ENCODE data around the gene MLH1. TPM values are rescaled to one million over a fixed set of nuclear protein-coding genes. Genes with fewer than 3 reads are reported as not detected.
A peak's percentile ranks its signal among the peaks of the same experiment; 100 is the strongest.

Gene MLH1
- total RNA-seq, 1 experiment from 2014 or later: 65.0 TPM

DNA sequence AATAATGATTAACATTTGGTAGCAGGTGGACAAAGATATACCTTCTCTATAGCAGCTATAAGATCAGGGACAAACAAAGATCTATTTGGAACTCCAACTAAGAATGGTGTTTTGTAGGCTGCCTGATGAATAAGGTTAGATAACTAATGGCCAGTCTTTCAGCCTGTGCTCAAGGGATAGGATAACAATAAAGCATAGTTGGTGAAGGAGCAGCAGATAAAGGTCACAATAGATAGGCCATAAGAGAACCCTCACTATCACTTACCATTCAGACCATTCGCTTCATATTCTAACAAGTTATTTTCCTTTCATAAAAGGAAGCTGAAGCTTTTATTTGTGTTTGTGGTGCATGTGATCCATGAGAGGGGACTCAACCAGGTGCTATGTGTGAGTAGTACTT is 20.2 kb upstream of the MLH1 start:
- Mint-ChIP-seq H3K9me3 (ENCODE audit: unreplicated experiment) (no peaks in the 10 kb centered on the region), H3K27ac (ENCODE audit: low read depth, unreplicated experiment) (no peak overlapping the region), H3K4me1 (ENCODE audit: insufficient read depth, unreplicated experiment) (peaks cover 13% of the 10 kb centered on the region), H3K4me3 (ENCODE audit: unreplicated experiment) (no peak overlapping the region), H3K36me3 (ENCODE audit: insufficient read depth, unreplicated experiment) (no peaks in the 10 kb centered on the region), H3K27me3 (ENCODE audit: insufficient read depth, unreplicated experiment) (no peaks in the 10 kb centered on the region)
- TF ChIP-seq, protein P1, sequence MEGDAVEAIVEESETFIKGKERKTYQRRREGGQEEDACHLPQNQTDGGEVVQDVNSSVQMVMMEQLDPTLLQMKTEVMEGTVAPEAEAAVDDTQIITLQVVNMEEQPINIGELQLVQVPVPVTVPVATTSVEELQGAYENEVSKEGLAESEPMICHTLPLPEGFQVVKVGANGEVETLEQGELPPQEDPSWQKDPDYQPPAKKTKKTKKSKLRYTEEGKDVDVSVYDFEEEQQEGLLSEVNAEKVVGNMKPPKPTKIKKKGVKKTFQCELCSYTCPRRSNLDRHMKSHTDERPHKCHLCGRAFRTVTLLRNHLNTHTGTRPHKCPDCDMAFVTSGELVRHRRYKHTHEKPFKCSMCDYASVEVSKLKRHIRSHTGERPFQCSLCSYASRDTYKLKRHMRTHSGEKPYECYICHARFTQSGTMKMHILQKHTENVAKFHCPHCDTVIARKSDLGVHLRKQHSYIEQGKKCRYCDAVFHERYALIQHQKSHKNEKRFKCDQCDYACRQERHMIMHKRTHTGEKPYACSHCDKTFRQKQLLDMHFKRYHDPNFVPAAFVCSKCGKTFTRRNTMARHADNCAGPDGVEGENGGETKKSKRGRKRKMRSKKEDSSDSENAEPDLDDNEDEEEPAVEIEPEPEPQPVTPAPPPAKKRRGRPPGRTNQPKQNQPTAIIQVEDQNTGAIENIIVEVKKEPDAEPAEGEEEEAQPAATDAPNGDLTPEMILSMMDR (IDR thresholded peaks at IDR 0.05; ENCODE audit: unreplicated experiment): no peak
- no peak for DNase-seq (ENCODE audit: unreplicated experiment)
- intact Hi-C loops (cut with micrococcal nuclease): no loop called here
- ChIA-PET CTCF (interaction anchor here (0.6 to 3.7 kb wide), 4 partner anchors 13 to 104 kb away, joined by 3 to 28 read pairs (median 4); no protein-coding TSS in a partner anchor), POLR2A (interaction anchor here (0.7 to 2.9 kb wide), 3 partner anchors 15 to 21 kb away, joined by 3 to 9 read pairs (median 4); partner anchors contain the start of gene EPM2AIP1)
- no TSS peak for BruUV-seq (replicated peaks)

DNA sequence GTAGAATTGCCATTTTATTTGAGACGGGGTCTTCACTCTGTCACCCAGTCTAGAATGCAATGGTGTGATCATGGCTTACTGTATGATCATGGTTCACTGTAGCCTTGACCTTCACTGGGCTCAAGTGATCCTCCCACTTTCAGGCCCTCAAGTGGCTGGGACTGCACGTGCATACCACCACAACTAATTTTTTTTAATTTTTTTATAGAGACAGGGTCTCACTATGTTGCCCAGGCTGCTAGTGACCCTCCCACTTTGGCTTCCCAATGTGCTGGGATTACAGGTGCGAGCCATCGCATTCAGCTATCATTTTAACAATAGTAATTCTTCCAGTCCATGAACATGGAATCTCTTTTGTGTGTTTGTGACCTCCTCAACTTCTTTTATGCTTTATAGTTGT is 12.3 kb upstream of the MLH1 start:
- POLR2A ChIA-PET: interaction anchor here (0.9 to 4.5 kb wide), 2 partner anchors 9 to 12 kb away, joined by 3 to 24 read pairs; partner anchors contain the start of genes EPM2AIP1 and MLH1
- no peak for DNase-seq (ENCODE audit: unreplicated experiment)
- Mint-ChIP-seq H3K4me3 (ENCODE audit: unreplicated experiment) (no peak overlapping the region), H3K36me3 (ENCODE audit: insufficient read depth, unreplicated experiment) (peaks cover 37% of the 10 kb centered on the region), H3K27ac (ENCODE audit: low read depth, unreplicated experiment) (no peak overlapping the region), H3K27me3 (ENCODE audit: insufficient read depth, unreplicated experiment) (no peaks in the 10 kb centered on the region), H3K4me1 (ENCODE audit: insufficient read depth, unreplicated experiment) (no peaks in the 10 kb centered on the region), H3K9me3 (ENCODE audit: unreplicated experiment) (no peaks in the 10 kb centered on the region)
- no TSS peak for BruUV-seq (replicated peaks)
- intact Hi-C loops (cut with micrococcal nuclease): no loop called here
- TF ChIP-seq, protein P1 (IDR thresholded peaks at IDR 0.05; ENCODE audit: unreplicated experiment): no peak
- CTCF ChIA-PET: interaction anchor here (0.7 kb wide), 1 partner anchor 77 kb away, joined by 3 read pairs; no protein-coding TSS in a partner anchor

DNA sequence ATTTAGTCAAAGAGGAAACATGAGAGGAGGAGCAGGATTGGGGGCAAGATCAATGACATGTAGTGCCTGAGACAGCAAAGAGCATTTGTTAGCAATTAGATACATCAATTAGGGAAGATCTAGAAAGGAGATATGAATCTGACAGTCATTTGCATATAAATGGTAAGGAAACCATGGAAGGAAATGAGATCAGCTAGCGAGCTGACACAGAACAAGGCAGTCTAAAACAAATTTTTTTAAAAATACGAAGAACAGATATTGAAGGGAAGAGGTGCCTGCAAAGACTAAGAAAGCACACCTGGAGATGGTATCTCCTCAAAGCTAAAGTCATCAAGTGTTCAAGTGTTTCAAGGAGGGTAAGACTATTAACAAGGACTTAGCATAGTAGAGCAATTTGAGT is 5.0 kb upstream of the MLH1 start:
- H3K4me3 Mint-ChIP-seq (ENCODE audit: unreplicated experiment): peak overlapping the region; percentile 3
- H3K27ac Mint-ChIP-seq (ENCODE audit: low read depth, unreplicated experiment): peak overlapping the region; percentile 46
- CTCF ChIA-PET: interaction anchor here (0.6 to 1.5 kb wide), 4 partner anchors 23 to 379 kb away, joined by 3 to 11 read pairs (median 3); no protein-coding TSS in a partner anchor

DNA sequence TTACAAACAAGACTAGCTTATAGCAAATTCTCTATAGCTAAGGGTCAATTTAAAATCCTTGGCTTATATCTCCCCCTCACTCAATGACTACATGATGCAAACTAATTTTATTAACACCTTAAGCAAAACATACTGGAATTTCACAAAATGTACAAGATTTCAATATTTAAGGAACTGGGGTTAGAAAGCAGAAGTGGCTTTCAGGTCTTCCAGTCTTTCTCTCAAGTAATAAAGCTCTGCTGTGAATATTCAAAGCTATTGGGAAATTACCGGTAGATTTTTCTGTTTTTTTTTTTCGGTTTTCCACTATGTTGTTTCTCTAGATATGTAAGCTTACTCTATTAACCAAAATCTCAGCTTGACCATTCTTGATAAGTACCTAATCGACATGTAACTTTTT is 4.3 kb upstream of the MLH1 start:
- peak overlapping the region; percentile 19 for H3K27ac Mint-ChIP-seq (ENCODE audit: low read depth, unreplicated experiment)
- H3K36me3 Mint-ChIP-seq (ENCODE audit: insufficient read depth, unreplicated experiment): peaks cover 75% of the 10 kb centered on the region
- peaks cover 9% of the 10 kb centered on the region for H3K4me1 Mint-ChIP-seq (ENCODE audit: insufficient read depth, unreplicated experiment)
- TF ChIP-seq, protein P1 (IDR thresholded peaks at IDR 0.05; ENCODE audit: unreplicated experiment): no peak
- intact Hi-C loops (cut with micrococcal nuclease): no loop called here
- no TSS peak for BruUV-seq (replicated peaks)
- H3K27me3 Mint-ChIP-seq (ENCODE audit: insufficient read depth, unreplicated experiment): no peaks in the 10 kb centered on the region
- no peaks in the 10 kb centered on the region for H3K9me3 Mint-ChIP-seq (ENCODE audit: unreplicated experiment)
- no peak overlapping the region for H3K4me3 Mint-ChIP-seq (ENCODE audit: unreplicated experiment)
- CTCF ChIA-PET: interaction anchor here (0.6 to 1.5 kb wide), 5 partner anchors 11 to 82 kb away, joined by 3 to 11 read pairs (median 3); no protein-coding TSS in a partner anchor
- POLR2A ChIA-PET: interaction anchor here (0.7 to 1.8 kb wide), 2 partner anchors 11 to 38 kb away, joined by 4 read pairs; no protein-coding TSS in a partner anchor
- no peak for DNase-seq (ENCODE audit: unreplicated experiment)

More for the DNA sequence above, 5.0 kb upstream of the MLH1 start:
- TF ChIP-seq, protein P1 (IDR thresholded peaks at IDR 0.05; ENCODE audit: unreplicated experiment): no peak
- intact Hi-C loops (cut with micrococcal nuclease): no loop called here
- DNase-seq (ENCODE audit: unreplicated experiment): no peak
- Mint-ChIP-seq H3K9me3 (ENCODE audit: unreplicated experiment) (no peaks in the 10 kb centered on the region), H3K27me3 (ENCODE audit: insufficient read depth, unreplicated experiment) (no peaks in the 10 kb centered on the region), H3K4me1 (ENCODE audit: insufficient read depth, unreplicated experiment) (peaks cover 9% of the 10 kb centered on the region), H3K36me3 (ENCODE audit: insufficient read depth, unreplicated experiment) (peaks cover 79% of the 10 kb centered on the region)
- POLR2A ChIA-PET: interaction anchor here (1.8 kb wide), 1 partner anchor 11 kb away, joined by 4 read pairs; no protein-coding TSS in a partner anchor
- no TSS peak for BruUV-seq (replicated peaks)
